ENCODE data around the gene ALPK3. TPM values are rescaled to one million over a fixed set of nuclear protein-coding genes. Genes with fewer than 3 reads are reported as not detected.

ALPK3 gene
- total RNA-seq, 1 experiment from 2014 or later: 17.7 TPM

GRCh38 chr15:84910928-84911623, 93.9 kb downstream of the ALPK3 start:
- Histone ChIP-seq H2BK5ac (ENCODE audit: insufficient read length, low read length) (no peak overlapping the region), H3K9me3 (ENCODE audit: control insufficient read depth, low read depth, low read length) (no peaks in the 10 kb centered on the region), H2BK15ac (ENCODE audit: low read depth, low read length) (no peak overlapping the region), H2AFZ (ENCODE audit: low read length) (no peak overlapping the region), H2BK120ac (ENCODE audit: low read depth, low read length, poor library complexity, severe bottlenecking) (no peak overlapping the region), H2BK20ac (ENCODE audit: low read depth, low read length, poor library complexity, severe bottlenecking) (no peak overlapping the region), H3K4me2 (ENCODE audit: insufficient read depth, insufficient read length, low read length) (no peak overlapping the region), H3K27me3 (ENCODE audit: insufficient read depth, low read length) (no peaks in the 10 kb centered on the region), H4K20me1 (ENCODE audit: control insufficient read depth, insufficient read depth, insufficient read length) (no peaks in the 10 kb centered on the region), H3T11ph (ENCODE audit: low read length) (no peak overlapping the region), H3K14ac (ENCODE audit: insufficient read depth, low read length) (no peak overlapping the region), H3K23ac (ENCODE audit: insufficient read length, low read depth, low read length) (no peak overlapping the region), H4K8ac (replicated peaks; ENCODE audit: insufficient read length, low read depth, low read length) (no peak overlapping the region), H3K79me1 (ENCODE audit: insufficient read depth, low read depth, low read length, poor library complexity, severe bottlenecking) (no peaks in the 10 kb centered on the region), H3K4me1 (ENCODE audit: insufficient read depth, low read length) (no peaks in the 10 kb centered on the region), H3K79me2 (ENCODE audit: insufficient read depth, low read length) (no peaks in the 10 kb centered on the region), H2BK12ac (ENCODE audit: insufficient read length, low read depth, low read length) (no peak overlapping the region), H2AK5ac (ENCODE audit: insufficient read length, low read length) (no peak overlapping the region), H3K27ac (ENCODE audit: insufficient read length, low read depth, low read length) (no peak overlapping the region), H4K5ac (ENCODE audit: insufficient read length, low read depth, low read length) (no peak overlapping the region), H4K91ac (ENCODE audit: insufficient read length, low read depth, low read length) (no peak overlapping the region), H3K23me2 (ENCODE audit: insufficient read length, low read depth, low read length, poor library complexity, severe bottlenecking) (no peaks in the 10 kb centered on the region), H3K4ac (ENCODE audit: low read depth, low read length) (no peak overlapping the region), H3K56ac (ENCODE audit: insufficient read length, low read depth, low read length) (no peak overlapping the region), H3K18ac (ENCODE audit: insufficient read length, low read depth, low read length) (no peak overlapping the region), H3K9ac (ENCODE audit: extremely low read depth, insufficient read length, low read length) (no peak overlapping the region)
- Mint-ChIP-seq H3K27me3 (ENCODE audit: low read depth) (no peaks in the 10 kb centered on the region), H3K9me3 (no peaks in the 10 kb centered on the region; a peak in 2 of 5 replicates), H3K27ac (0 out of 7 replicates have a peak overlapping the region, but pooled peaks of 1 of the 3 experiments have one; percentile 57), H3K4me1 (peaks cover 8 to 14% of the 10 kb centered on the region in 2 experiments), H3K4me3 (no peak overlapping the region), H3K36me3 (ENCODE audit: insufficient read depth in 1 of 3, low read depth in 3 of 3) (no peaks in the 10 kb centered on the region)
- TF ChIP-seq, protein P1, sequence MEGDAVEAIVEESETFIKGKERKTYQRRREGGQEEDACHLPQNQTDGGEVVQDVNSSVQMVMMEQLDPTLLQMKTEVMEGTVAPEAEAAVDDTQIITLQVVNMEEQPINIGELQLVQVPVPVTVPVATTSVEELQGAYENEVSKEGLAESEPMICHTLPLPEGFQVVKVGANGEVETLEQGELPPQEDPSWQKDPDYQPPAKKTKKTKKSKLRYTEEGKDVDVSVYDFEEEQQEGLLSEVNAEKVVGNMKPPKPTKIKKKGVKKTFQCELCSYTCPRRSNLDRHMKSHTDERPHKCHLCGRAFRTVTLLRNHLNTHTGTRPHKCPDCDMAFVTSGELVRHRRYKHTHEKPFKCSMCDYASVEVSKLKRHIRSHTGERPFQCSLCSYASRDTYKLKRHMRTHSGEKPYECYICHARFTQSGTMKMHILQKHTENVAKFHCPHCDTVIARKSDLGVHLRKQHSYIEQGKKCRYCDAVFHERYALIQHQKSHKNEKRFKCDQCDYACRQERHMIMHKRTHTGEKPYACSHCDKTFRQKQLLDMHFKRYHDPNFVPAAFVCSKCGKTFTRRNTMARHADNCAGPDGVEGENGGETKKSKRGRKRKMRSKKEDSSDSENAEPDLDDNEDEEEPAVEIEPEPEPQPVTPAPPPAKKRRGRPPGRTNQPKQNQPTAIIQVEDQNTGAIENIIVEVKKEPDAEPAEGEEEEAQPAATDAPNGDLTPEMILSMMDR (conservative IDR thresholded peaks at IDR 0.05): no peak
- WGBS (ENCODE audit: extremely low coverage, insufficient read length, low lambda C conversion rate): no CpG with 5 or more reads among the region's 17 CpGs
- no peak for DNase-seq

Data from H9 (cell line).